Measurements from ENCODE around the gene TRMT61B. TPM values are rescaled to one million over a fixed set of nuclear protein-coding genes. Genes with fewer than 3 reads are reported as not detected.

Gene TRMT61B
- total and polyA plus RNA-seq, 4 donors: 9.6 to 30.7 (median 15.8) TPM

DNA sequence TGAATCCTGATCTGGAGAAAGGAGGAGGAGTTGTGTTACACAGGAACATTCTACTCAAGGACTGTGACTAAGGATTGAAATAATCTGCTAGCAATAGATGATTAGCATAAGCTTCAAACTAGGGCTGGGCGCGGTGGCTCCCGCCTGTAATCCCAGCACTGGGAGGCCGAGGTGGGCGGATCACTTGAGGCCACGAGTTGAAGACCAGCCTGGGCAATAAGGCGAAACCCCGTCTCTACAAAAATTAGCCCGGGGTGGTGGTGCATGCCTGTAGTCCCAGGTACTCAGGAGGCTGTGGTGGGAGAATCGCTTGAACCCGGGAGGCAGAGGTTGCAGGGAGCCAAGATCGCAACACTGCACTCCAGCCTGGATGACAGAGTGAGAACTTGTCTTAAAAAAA lies 1.5 kb downstream of the TRMT61B start:
- Histone ChIP-seq H3K27me3 (ENCODE audit: control insufficient read depth in 3 of 3, insufficient read depth in 3 of 3, low read length in 2 of 3) (no peaks in the 10 kb centered on the region), H3K27ac (ENCODE audit: low read depth in 1 of 2, low read length in 1 of 2) (no peak overlapping the region), H3K9me3 (ENCODE audit: control insufficient read depth in 4 of 4, insufficient read depth in 3 of 4, low read length in 3 of 4) (no peaks in the 10 kb centered on the region), H3K9ac (ENCODE audit: insufficient read depth in 1 of 2, low read length in 2 of 2) (peak overlapping the region; percentile 25 to 34), H3K4me3 (no peak overlapping the region), H3K36me3 (ENCODE audit: control insufficient read depth in 4 of 4, insufficient read depth in 4 of 4, low read length in 4 of 4) (peaks cover 0 to 6% (median 2%) of the 10 kb centered on the region in 4 donors), H3K4me1 (ENCODE audit: control insufficient read depth in 5 of 5, insufficient read depth in 5 of 5, low read length in 5 of 5) (peaks cover 6 to 17% (median 9%) of the 10 kb centered on the region in 5 donors)
- 77 to 89% methylated on average over 12 of the region's 12 CpGs for WGBS, 2 donors
- DNase-seq (no peak), ATAC-seq (ENCODE audit: insufficient read depth, low FRiP score) (no peak)
- TF ChIP-seq CTCF (IDR thresholded peaks at IDR 0.05; ENCODE audit: control extremely low read depth, extremely low read depth): no peak

- Histone ChIP-seq H3K4me1 (ENCODE audit: control insufficient read depth in 5 of 5, insufficient read depth in 5 of 5, low read length in 5 of 5) (no peaks in the 10 kb centered on the region), H3K4me3 (no peak overlapping the region), H3K27ac (ENCODE audit: low read depth in 1 of 2, low read length in 1 of 2) (no peak overlapping the region), H3K36me3 (ENCODE audit: control insufficient read depth in 4 of 4, insufficient read depth in 4 of 4, low read length in 4 of 4) (peaks cover 0 to 10% (median 2%) of the 10 kb centered on the region in 4 donors), H3K9ac (ENCODE audit: insufficient read depth in 1 of 2, low read length in 2 of 2) (no peak overlapping the region), H3K27me3 (ENCODE audit: control insufficient read depth in 3 of 3, insufficient read depth in 3 of 3, low read length in 2 of 3) (no peaks in the 10 kb centered on the region), H3K9me3 (ENCODE audit: control insufficient read depth in 4 of 4, insufficient read depth in 3 of 4, low read length in 3 of 4) (no peaks in the 10 kb centered on the region)
- no peak for ATAC-seq (ENCODE audit: insufficient read depth, low FRiP score)
- no peak for TF ChIP-seq CTCF (IDR thresholded peaks at IDR 0.05; ENCODE audit: control extremely low read depth, extremely low read depth)
- DNase-seq: no peak
These were observed 14.1 kb downstream of the TRMT61B start for GRCh38 chr2:28855977-28856376.

DNA sequence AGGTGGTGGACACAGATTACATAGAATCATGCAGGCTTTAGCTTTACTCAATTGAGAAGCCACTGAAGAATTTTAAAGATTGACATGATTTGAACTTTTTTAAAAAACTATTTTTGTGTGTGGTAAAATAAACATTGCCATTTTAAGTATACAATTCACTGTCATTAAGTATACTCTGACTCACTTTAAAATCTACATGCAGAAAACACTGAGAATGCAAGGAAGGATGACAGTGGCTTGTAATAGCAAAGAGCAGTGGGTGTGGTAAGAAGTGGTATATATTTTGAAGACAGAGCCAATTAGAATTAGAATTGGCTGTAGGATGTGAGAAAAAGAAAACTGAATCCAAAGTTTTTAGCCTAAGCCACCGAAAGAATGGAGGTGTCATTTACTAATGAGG lies 14.9 kb downstream of the TRMT61B start:
- 93 to 95% methylated on average over 1 of the region's 1 CpG for WGBS, 2 donors
- no peak for TF ChIP-seq CTCF (IDR thresholded peaks at IDR 0.05; ENCODE audit: control extremely low read depth, extremely low read depth)
- H3K36me3 ChIP-seq (ENCODE audit: control insufficient read depth in 4 of 4, insufficient read depth in 4 of 4, low read length in 4 of 4): peaks cover 0 to 6% (median 0%) of the 10 kb centered on the region in 4 donors
- no peaks in the 10 kb centered on the region for H3K4me1 ChIP-seq (ENCODE audit: control insufficient read depth in 5 of 5, insufficient read depth in 5 of 5, low read length in 5 of 5)
- H3K9ac ChIP-seq (ENCODE audit: insufficient read depth in 1 of 2, low read length in 2 of 2): no peak overlapping the region
- ATAC-seq (ENCODE audit: insufficient read depth, low FRiP score) (no peak), DNase-seq (no peak)
- H3K27ac ChIP-seq (ENCODE audit: low read depth in 1 of 2, low read length in 1 of 2): no peak overlapping the region
- no peak overlapping the region for H3K4me3 ChIP-seq
- no peaks in the 10 kb centered on the region for H3K27me3 ChIP-seq (ENCODE audit: control insufficient read depth in 3 of 3, insufficient read depth in 3 of 3, low read length in 2 of 3)
- no peaks in the 10 kb centered on the region for H3K9me3 ChIP-seq (ENCODE audit: control insufficient read depth in 4 of 4, insufficient read depth in 3 of 4, low read length in 3 of 4)

DNA sequence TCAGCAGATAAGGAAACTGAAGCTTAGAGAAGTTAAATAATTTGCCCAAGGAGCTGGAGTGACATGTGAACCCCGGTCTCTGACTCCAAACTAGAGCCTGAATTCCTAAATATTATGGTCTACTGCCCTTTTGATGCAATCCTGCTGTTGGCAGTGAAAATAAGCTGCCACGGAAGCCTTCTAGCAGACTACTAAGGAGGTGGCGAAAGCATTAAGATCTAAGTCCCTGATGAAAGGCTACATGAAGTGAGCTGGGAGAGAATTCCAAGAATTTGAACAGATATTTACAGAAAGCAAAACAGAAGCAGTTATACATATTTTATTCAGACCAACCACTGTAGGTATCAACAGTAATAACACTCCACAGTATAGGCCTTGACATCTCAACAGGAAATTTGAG lies 28.1 kb downstream of the TRMT61B start:
- ATAC-seq (ENCODE audit: insufficient read depth, low FRiP score) (no peak), DNase-seq (peak in 1 of 3 donors; percentile 6)
- Histone ChIP-seq H3K27ac (ENCODE audit: low read depth in 1 of 2, low read length in 1 of 2) (no peak overlapping the region), H3K9ac (ENCODE audit: insufficient read depth in 1 of 2, low read length in 2 of 2) (no peak overlapping the region), H3K4me3 (no peak overlapping the region), H3K36me3 (ENCODE audit: control insufficient read depth in 4 of 4, insufficient read depth in 4 of 4, low read length in 4 of 4) (no peaks in the 10 kb centered on the region), H3K9me3 (ENCODE audit: control insufficient read depth in 4 of 4, insufficient read depth in 3 of 4, low read length in 3 of 4) (no peaks in the 10 kb centered on the region), H3K27me3 (ENCODE audit: control insufficient read depth in 3 of 3, insufficient read depth in 3 of 3, low read length in 2 of 3) (no peaks in the 10 kb centered on the region), H3K4me1 (ENCODE audit: control insufficient read depth in 5 of 5, insufficient read depth in 5 of 5, low read length in 5 of 5) (no peaks in the 10 kb centered on the region)
- TF ChIP-seq CTCF (IDR thresholded peaks at IDR 0.05; ENCODE audit: control extremely low read depth, extremely low read depth): no peak
- WGBS, 2 donors: 56% methylated on average over 3 of the region's 3 CpGs

All from lung (tissue), 12 donors.